H1 (cell line): ENCODE measurements around the gene ABTB1. TPM values are rescaled to one million over a fixed set of nuclear protein-coding genes. Genes with fewer than 3 reads are reported as not detected.

Experiments used
- CTCF ChIA-PET: fragments of 300-600 bp; sonication (Branson Sonifier 250); formaldehyde crosslinking; loops from one replicate; lab custom pipeline; 2021; ENCODE audit not compliant: partially characterized antibody; lab: Charles Lee
- POLR2A ChIA-PET: fragments of 300-600 bp; sonication (Branson Sonifier 250); formaldehyde crosslinking; loops from one replicate; lab custom pipeline; 2021; ENCODE audit warnings: inconsistent platforms; ENCODE audit not compliant: partially characterized antibody; lab: Charles Lee
- DNase-seq, 2 experiments: peaks; one replicate each; pipeline versions ENCODE4 v3.0.0 to v3.0.0-alpha.2; 2010 to 2022; ENCODE audit warnings: low spot score in 2 of 2, low read depth in 1 of 2, mixed read lengths in 1 of 2
- FAIRE-seq: peaks from 2 replicates; lab custom pipeline; 2011; peaks lifted over from hg19 to GRCh38; lab: Jason Lieb, UNC
- H2AFZ ChIP-seq: 2 replicates; pipeline ENCODE4 v1.8.1; 2012; ENCODE audit warnings: low read length, inconsistent platforms
- H2AK5ac ChIP-seq: 2 replicates; pipeline ENCODE4 v1.6.1; 2013; ENCODE audit warnings: low read depth, low read length
- H2BK120ac ChIP-seq: replicated peaks from 2 replicates; pipeline ENCODE3; 2013; ENCODE audit warnings: low read depth, low read length, inconsistent platforms
- H2BK12ac ChIP-seq: 2 replicates; pipeline ENCODE4 v1.6.1; 2013; ENCODE audit warnings: low read depth, low read length
- H2BK15ac ChIP-seq: 2 replicates; pipeline ENCODE4 v1.6.1; 2013; ENCODE audit warnings: low read length
- H2BK20ac ChIP-seq: 2 replicates; pipeline ENCODE4 v1.6.1; 2013; ENCODE audit warnings: low read length
- H2BK5ac ChIP-seq: 2 replicates; pipeline ENCODE4 v1.6.1; 2013; ENCODE audit warnings: low read depth, low read length
- H3K14ac ChIP-seq: 2 replicates; pipeline ENCODE4 v1.6.1; 2013; ENCODE audit warnings: inconsistent platforms; ENCODE audit not compliant: insufficient read length
- H3K18ac ChIP-seq: 2 replicates; pipeline ENCODE4 v1.6.1; 2013; ENCODE audit warnings: low read length; ENCODE audit errors: extremely low read depth
- H3K23ac ChIP-seq: 2 replicates; pipeline ENCODE4 v1.6.1; 2013; ENCODE audit warnings: inconsistent platforms; ENCODE audit not compliant: insufficient read length
- H3K23me2 ChIP-seq: 2 replicates; pipeline ENCODE4 v1.6.1; 2013; ENCODE audit warnings: low read depth, low read length
- H3K27ac ChIP-seq: 2 replicates; pipeline ENCODE4 v1.6.1; 2011; ENCODE audit warnings: low read depth, low read length, inconsistent platforms
- H3K27me3 ChIP-seq, 4 experiments: replicated peaks in 1 of 4; 1 replicate in 1 of 4; 2 replicates in 3 of 4; pipeline versions ENCODE4 v1.6.1 to v1.8.1; 2011 to 2013; ENCODE audit warnings: low read length in 3 of 4, mild to moderate bottlenecking in 3 of 4, inconsistent platforms in 2 of 4, mixed read lengths in 2 of 4, moderate library complexity in 1 of 4; ENCODE audit not compliant: control insufficient read depth in 3 of 4, insufficient read depth in 3 of 4; ENCODE audit errors: extremely low read depth in 1 of 4
- H3K36me3 ChIP-seq, 4 experiments: 2 replicates each; pipeline versions ENCODE4 v1.6.1 to v1.8.1; 2011 to 2013; ENCODE audit warnings: mild to moderate bottlenecking in 4 of 4, low read length in 3 of 4, moderate library complexity in 2 of 4, control low read depth in 1 of 4, inconsistent platforms in 1 of 4; ENCODE audit not compliant: insufficient read depth in 4 of 4, control insufficient read depth in 2 of 4
- H3K4ac ChIP-seq: replicated peaks from 2 replicates; pipeline ENCODE3; 2013; ENCODE audit warnings: low read length, low read depth, mixed read lengths, inconsistent platforms; ENCODE audit not compliant: insufficient read length
- H3K4me1 ChIP-seq, 4 experiments: replicated peaks in 1 of 4; 1 replicate in 1 of 4; 2 replicates in 3 of 4; pipeline versions ENCODE4 v1.6.1 to v1.8.1; 2011 to 2013; ENCODE audit warnings: low read length in 3 of 4, inconsistent platforms in 2 of 4, mixed read lengths in 1 of 4; ENCODE audit not compliant: insufficient read depth in 4 of 4, control insufficient read depth in 3 of 4
- H3K4me2 ChIP-seq, 2 experiments: 2 replicates each; pipeline versions ENCODE4 v1.6.1 to v1.8.1; 2011 to 2013; ENCODE audit warnings: low read depth in 2 of 2, low read length in 2 of 2, control low read depth in 1 of 2, inconsistent platforms in 1 of 2, mild to moderate bottlenecking in 1 of 2; ENCODE audit not compliant: insufficient read depth in 1 of 2
- H3K4me3 ChIP-seq, 4 experiments: fragments of 200-600, 300-600 bp in 1 of 4; sonication (generic), shearing (Covaris generic), sonication (Bioruptor Twin) in 1 of 4; 2 replicates each; pipeline versions ENCODE4 v1.5.1 to v1.8.1; 2011 to 2016; ENCODE audit warnings: low read length in 4 of 4, low read depth in 3 of 4, control low read depth in 2 of 4, inconsistent platforms in 2 of 4, mild to moderate bottlenecking in 2 of 4, mixed read lengths in 1 of 4, moderate library complexity in 1 of 4; ENCODE audit not compliant: insufficient read depth in 2 of 4; ENCODE audit errors: extremely low read depth in 1 of 4
- H3K56ac ChIP-seq: replicated peaks from 2 replicates; pipeline ENCODE3; 2013; ENCODE audit warnings: low read depth, mild to moderate bottlenecking, mixed read lengths, low read length, inconsistent platforms; ENCODE audit not compliant: insufficient read length
- H3K79me1 ChIP-seq: 2 replicates; pipeline ENCODE4 v1.6.1; 2013; ENCODE audit warnings: low read depth, low read length, control low read depth
- H3K79me2 ChIP-seq, 2 experiments: 2 replicates each; pipeline versions ENCODE4 v1.6.1 to v1.8.1; 2012 to 2013; ENCODE audit warnings: low read length in 2 of 2, mild to moderate bottlenecking in 2 of 2, inconsistent platforms in 1 of 2; ENCODE audit not compliant: insufficient read depth in 2 of 2, control insufficient read depth in 1 of 2
- H3K9ac ChIP-seq, 4 experiments: replicated peaks in 1 of 4; 1 replicate in 1 of 4; 2 replicates in 3 of 4; pipeline versions ENCODE4 v1.6.1 to v1.8.1; 2011 to 2013; ENCODE audit warnings: low read depth in 3 of 4, low read length in 3 of 4, control low read depth in 2 of 4, mild to moderate bottlenecking in 2 of 4, moderate library complexity in 2 of 4, inconsistent platforms in 1 of 4; ENCODE audit errors: extremely low read depth in 1 of 4
- H3K9me3 ChIP-seq, 2 experiments: 2 replicates each; pipeline versions ENCODE4 v1.6.1 to v1.8.1; 2012 to 2013; ENCODE audit warnings: mild to moderate bottlenecking in 2 of 2, moderate library complexity in 2 of 2, control low read depth in 1 of 2, inconsistent platforms in 1 of 2, low read depth in 1 of 2, low read length in 1 of 2, mixed read lengths in 1 of 2; ENCODE audit not compliant: insufficient read depth in 2 of 2
- H4K20me1 ChIP-seq, 2 experiments: replicated peaks in 1 of 2; 2 replicates each; pipeline versions ENCODE3 to v1.8.1; 2011 to 2013; ENCODE audit warnings: inconsistent platforms in 2 of 2, low read length in 2 of 2, mild to moderate bottlenecking in 1 of 2; ENCODE audit not compliant: insufficient read depth in 2 of 2, control insufficient read depth in 1 of 2
- H4K5ac ChIP-seq: 2 replicates; pipeline ENCODE4 v1.6.1; 2013; ENCODE audit warnings: low read length, low read depth, mixed read lengths, inconsistent platforms; ENCODE audit not compliant: insufficient read length
- H4K8ac ChIP-seq: 2 replicates; pipeline ENCODE4 v1.8.0; 2013; ENCODE audit warnings: mild to moderate bottlenecking, moderate library complexity, low read length, inconsistent platforms; ENCODE audit not compliant: insufficient read depth; ENCODE audit errors: extremely low read depth
- H4K91ac ChIP-seq: replicated peaks from 2 replicates; pipeline ENCODE3; 2013; ENCODE audit warnings: low read length, mixed read lengths, inconsistent platforms; ENCODE audit not compliant: insufficient read length
- GABPA ChIP-seq: IDR thresholded peaks from 2 replicates; pipeline ENCODE4 v1.6.1; 2011; ENCODE audit warnings: mild to moderate bottlenecking, low read length, moderate library complexity, borderline replicate concordance; ENCODE audit not compliant: insufficient read depth
- SUZ12 ChIP-seq: fragments of 200-600 bp; sonication (generic); IDR thresholded peaks from 2 replicates; pipeline ENCODE4 v1.6.1; 2012; ENCODE audit warnings: mild to moderate bottlenecking, inconsistent platforms, low read length, moderate library complexity, mixed read lengths
- WGBS, 2 experiments: shearing (Covaris generic) in 1 of 2; methylation state at CpG; one replicate each; pipeline versions ENCODE4 v1.1.6 to v1.1.7; 2013 to 2015; ENCODE audit warnings: low lambda C conversion rate in 2 of 2, mixed read lengths in 2 of 2, inconsistent platforms in 1 of 2, low coverage in 1 of 2, missing lambda C conversion rate in 1 of 2; ENCODE audit not compliant: insufficient replicate concordance in 2 of 2, insufficient coverage in 1 of 2, insufficient read length in 1 of 2; ENCODE audit errors: extremely low coverage in 1 of 2, missing lambda C conversion rate in 1 of 2; 5-methylcytosine and 5-hydroxymethylcytosine counted together
- polyA plus RNA-seq, 7 experiments: library from polyadenylated mRNA; depleted of rRNA in 3 of 7; stranded (reverse) in 5 of 7; unstranded in 2 of 7; fragments of >200 nt in 5 of 7; fragments of 200-250 nt in 2 of 7; gene quantifications; 1 replicate in 5 of 7; 2 replicates in 1 of 7; 4 replicates in 1 of 7; pipeline versions ENCODE4 v1.2.1 to v1.2.3, GENCODE V29; 2011 to 2013; ENCODE audit warnings: missing spikeins in 2 of 7, mixed read lengths in 2 of 7
- total RNA-seq: library from RNA; stranded (reverse); fragmentation: NEBNext Ultra II Directional; extraction: Animal tissue kit (Norgen Biotek cat#: 25700); gene quantifications from 2 replicates; pipeline ENCODE4 v1.2.1, GENCODE V29; 2021

The ABTB1 gene
- total and polyA plus RNA-seq, 2 of the 8 experiments (the other 6 are each of a cell fraction or from before 2014, with no cell fraction given) = 7.1 to 9.4 TPM

DNA sequence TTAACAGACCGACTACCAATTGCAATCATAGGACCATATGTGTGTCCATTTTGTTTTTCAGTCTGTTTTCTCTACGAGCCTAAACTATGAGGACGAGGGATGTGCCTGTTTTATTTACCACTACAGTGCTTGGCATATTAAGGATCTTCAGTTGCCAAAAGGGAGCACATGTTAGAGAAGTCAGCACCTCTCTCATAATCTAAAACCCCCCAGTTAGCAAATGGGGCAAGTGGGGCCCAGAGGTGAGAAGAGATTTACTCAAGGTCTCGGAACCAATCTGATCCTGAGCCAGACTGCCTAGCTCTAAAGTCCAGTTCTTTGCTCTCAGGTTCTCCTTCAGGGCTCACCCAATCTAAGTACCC lies 44.3 kb upstream of the ABTB1 start:
- Histone ChIP-seq H3K79me2 (no peaks in the 10 kb centered on the region), H2AFZ (no peak overlapping the region), H2BK15ac (no peak overlapping the region), H3K56ac (no peak overlapping the region), H3K4me3 (no peak overlapping the region), H4K5ac (no peak overlapping the region), H3K9ac (no peak overlapping the region), H3K36me3 (peaks cover 0 to 6% (median 0%) of the 10 kb centered on the region in 4 experiments; a peak in 2 of 8 replicates), H2BK12ac (no peak overlapping the region; the same call in 1 of the 2 replicates), H3K4me2 (no peak overlapping the region), H3K4me1 (peaks cover 0 to 7% (median 3%) of the 10 kb centered on the region in 4 experiments; a peak in 5 of 7 replicates), H3K27ac (no peak overlapping the region), H3K27me3 (peaks cover 13 to 34% (median 29%) of the 10 kb centered on the region in 4 experiments), H3K4ac (no peak overlapping the region), H3K23me2 (peaks cover 3% of the 10 kb centered on the region; the same call in 1 of the 2 replicates), H3K79me1 (no peaks in the 10 kb centered on the region), H3K18ac (no peak overlapping the region), H4K20me1 (peaks cover 6 to 9% of the 10 kb centered on the region in 2 experiments), H3K9me3 (peaks cover 7 to 9% of the 10 kb centered on the region in 2 experiments), H2BK5ac (no peak overlapping the region), H4K91ac (no peak overlapping the region), H3K14ac (no peak overlapping the region), H2AK5ac (no peak overlapping the region), H3K23ac (no peak overlapping the region), H2BK120ac (no peak overlapping the region), H2BK20ac (no peak overlapping the region), H4K8ac (no peak overlapping the region)
- POLR2A ChIA-PET = interaction anchor here (0.8 to 2.3 kb wide), 5 partner anchors 10 to 30 kb away, joined by 3 to 9 read pairs (median 4); partner anchors contain the start of gene MCM2
- FAIRE-seq (no peak), DNase-seq (no peak)
- 91% methylated on average over 4 of the region's 4 CpGs; no CpG with 5 or more reads in 1 of the 2 experiments for WGBS, 2 experiments
- 0 out of 2 replicates have a peak, but pooled peaks have one; percentile 20 for TF ChIP-seq SUZ12
- no peak for TF ChIP-seq GABPA
- CTCF ChIA-PET = interaction anchor here (1.3 to 1.5 kb wide), 2 partner anchors 24 to 42 kb away, joined by 3 to 4 read pairs; no protein-coding TSS in a partner anchor
